ENCODE measurements around the gene NSUN6.
"Not testable (repeated sequence)": the region's sequence is repeated elsewhere in the genome, so short reads cannot be mapped to it uniquely, and the experiment has no call there.

The NSUN6 gene

DNA sequence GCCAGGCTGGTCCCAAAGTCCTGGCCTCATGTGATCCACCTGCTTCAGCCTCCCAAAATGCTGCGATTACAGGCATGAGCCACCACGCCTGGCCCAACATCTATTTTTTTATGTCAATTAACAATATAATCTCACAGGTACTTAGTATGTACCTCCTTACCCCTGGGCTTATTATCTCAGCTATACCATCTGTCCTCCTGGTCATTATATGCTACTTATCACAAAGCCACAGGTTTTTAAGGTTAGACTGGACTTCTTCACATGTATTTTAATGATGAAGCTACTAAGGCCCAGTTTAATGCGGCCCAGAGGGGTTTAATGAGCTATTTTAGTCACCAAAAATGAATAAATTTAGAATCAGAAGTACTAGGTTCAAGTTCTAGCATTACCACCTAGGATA lies 3.4 kb downstream of the NSUN6 start:
- Mint-ChIP-seq H3K4me1 (ENCODE audit: low read depth) (peaks cover 28% of the 10 kb centered on the region), H3K9me3 (no peaks in the 10 kb centered on the region), H3K36me3 (ENCODE audit: low read depth) (peaks cover 16% of the 10 kb centered on the region), H3K27me3 (no peaks in the 10 kb centered on the region), H3K27ac (no peak overlapping the region), H3K4me3 (no peak overlapping the region)
- intact Hi-C loops (cut with micrococcal nuclease): no loop called here

- H3K4me3 Mint-ChIP-seq: no peak overlapping the region
- H3K36me3 Mint-ChIP-seq (ENCODE audit: low read depth): peaks cover 16% of the 10 kb centered on the region
- no peaks in the 10 kb centered on the region for H3K27me3 Mint-ChIP-seq
- intact Hi-C loops (cut with micrococcal nuclease): no loop called here
- no peaks in the 10 kb centered on the region for H3K9me3 Mint-ChIP-seq
- H3K27ac Mint-ChIP-seq: no peak overlapping the region
- H3K4me1 Mint-ChIP-seq (ENCODE audit: low read depth): peaks cover 24% of the 10 kb centered on the region
Observed at GRCh38 chr10:18647151-18647550, 4.2 kb downstream of the NSUN6 start.

DNA sequence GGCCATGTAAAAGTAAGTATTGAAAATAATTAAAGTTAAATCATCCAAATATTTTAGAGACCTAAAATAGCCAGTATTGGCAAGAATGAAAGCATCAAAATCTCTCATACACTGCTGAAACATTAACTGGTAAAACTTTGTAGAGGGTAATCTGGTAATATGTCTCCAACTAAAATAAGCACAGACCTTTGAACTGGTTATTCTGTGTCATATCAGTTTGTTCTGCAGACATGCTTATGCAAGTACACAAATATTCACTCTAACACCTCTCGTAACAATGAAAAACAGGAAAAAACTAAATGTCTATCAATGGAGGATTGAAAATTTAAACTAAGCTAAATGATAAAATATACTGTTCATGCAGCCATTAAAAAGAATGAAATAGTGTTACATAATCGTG lies 11.7 kb downstream of the NSUN6 start:
- H3K27me3 Mint-ChIP-seq; H3K4me1 Mint-ChIP-seq (ENCODE audit: low read depth); H3K27ac Mint-ChIP-seq; H3K9me3 Mint-ChIP-seq; H3K4me3 Mint-ChIP-seq; intact Hi-C loops (cut with micrococcal nuclease): not testable (repeated sequence)
- H3K36me3 Mint-ChIP-seq (ENCODE audit: low read depth): peaks cover 30% of the 10 kb centered on the region

- peaks cover 23% of the 10 kb centered on the region for H3K36me3 Mint-ChIP-seq (ENCODE audit: low read depth)
- not testable (repeated sequence) for H3K9me3 Mint-ChIP-seq
Observed at GRCh38 chr10:18637400-18637799, 14.0 kb downstream of the NSUN6 start.

GRCh38 chr10:18635995-18636394 lies 15.4 kb downstream of the NSUN6 start:
- Mint-ChIP-seq H3K36me3 (ENCODE audit: low read depth) (peaks cover 12% of the 10 kb centered on the region), H3K27me3 (no peaks in the 10 kb centered on the region), H3K4me1 (ENCODE audit: low read depth) (no peaks in the 10 kb centered on the region), H3K4me3 (no peak overlapping the region), H3K9me3 (no peaks in the 10 kb centered on the region), H3K27ac (no peak overlapping the region)
- intact Hi-C loops (cut with micrococcal nuclease): no loop called here

More at GRCh38 chr10:18637400-18637799, 14.0 kb downstream of the NSUN6 start:
- H3K4me3 Mint-ChIP-seq; H3K27me3 Mint-ChIP-seq; intact Hi-C loops (cut with micrococcal nuclease); H3K4me1 Mint-ChIP-seq (ENCODE audit: low read depth); H3K27ac Mint-ChIP-seq: not testable (repeated sequence)

GRCh38 chr10:18632500-18632899 lies 18.9 kb downstream of the NSUN6 start:
- intact Hi-C loops (cut with micrococcal nuclease); H3K4me1 Mint-ChIP-seq (ENCODE audit: low read depth); H3K4me3 Mint-ChIP-seq; H3K27ac Mint-ChIP-seq; H3K9me3 Mint-ChIP-seq; H3K27me3 Mint-ChIP-seq; H3K36me3 Mint-ChIP-seq (ENCODE audit: low read depth): not testable (repeated sequence)

- H3K36me3 Mint-ChIP-seq (ENCODE audit: low read depth); intact Hi-C loops (cut with micrococcal nuclease); H3K27me3 Mint-ChIP-seq; H3K4me1 Mint-ChIP-seq (ENCODE audit: low read depth); H3K9me3 Mint-ChIP-seq: not testable (repeated sequence)
- Mint-ChIP-seq H3K27ac (peak overlapping the region; percentile 80), H3K4me3 (peak overlapping the region; percentile 83)
Observed at GRCh38 chr10:18627452-18628018, 23.9 kb downstream of the NSUN6 start.

DNA sequence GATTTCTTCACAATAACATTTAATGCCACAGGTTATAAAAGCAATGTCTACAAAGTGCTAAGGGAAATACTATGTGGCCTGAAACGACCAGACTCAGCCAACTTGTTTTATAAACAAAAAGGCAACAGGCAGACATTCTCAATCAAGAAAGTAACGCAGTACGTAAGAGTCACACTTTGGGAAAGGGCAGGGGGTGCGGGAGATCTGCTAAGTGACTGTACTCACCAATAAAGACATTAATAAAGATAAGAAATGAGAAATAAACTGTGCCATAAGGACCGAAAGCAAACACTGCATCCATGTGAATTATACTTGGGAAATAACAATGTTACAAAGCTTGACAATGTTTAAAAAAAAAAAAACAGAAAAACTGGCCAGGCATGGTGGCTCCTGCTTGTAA lies 25.5 kb downstream of the NSUN6 start:
- Mint-ChIP-seq H3K27me3 (no peaks in the 10 kb centered on the region), H3K4me1 (ENCODE audit: low read depth) (peaks cover 9% of the 10 kb centered on the region), H3K27ac (no peak overlapping the region), H3K4me3 (no peak overlapping the region), H3K36me3 (ENCODE audit: low read depth) (peaks cover 15% of the 10 kb centered on the region), H3K9me3 (no peaks in the 10 kb centered on the region)
- intact Hi-C loops (cut with micrococcal nuclease): no loop called here

- not testable (repeated sequence) for H3K27ac Mint-ChIP-seq; H3K9me3 Mint-ChIP-seq; H3K27me3 Mint-ChIP-seq; H3K4me3 Mint-ChIP-seq; H3K4me1 Mint-ChIP-seq (ENCODE audit: low read depth)
- H3K36me3 Mint-ChIP-seq (ENCODE audit: low read depth): peaks cover 17% of the 10 kb centered on the region
- intact Hi-C loops (cut with micrococcal nuclease): loop anchor here (5.0 kb wide), 1 partner anchor 34 kb away; the partner anchor contains the start of gene ARL5B
Observed at GRCh38 chr10:18623671-18624070, 27.7 kb downstream of the NSUN6 start.

GRCh38 chr10:18620856-18621255 lies 30.5 kb downstream of the NSUN6 start:
- H3K9me3 Mint-ChIP-seq: no peaks in the 10 kb centered on the region
- H3K4me3 Mint-ChIP-seq: no peak overlapping the region
- no peaks in the 10 kb centered on the region for H3K27me3 Mint-ChIP-seq
- H3K4me1 Mint-ChIP-seq (ENCODE audit: low read depth): peaks cover 5% of the 10 kb centered on the region
- no peak overlapping the region for H3K27ac Mint-ChIP-seq
- intact Hi-C loops (cut with micrococcal nuclease): loop anchor here (5.0 kb wide), 1 partner anchor 36 kb away; the partner anchor contains the start of gene ARL5B
- peaks cover 19% of the 10 kb centered on the region for H3K36me3 Mint-ChIP-seq (ENCODE audit: low read depth)

DNA sequence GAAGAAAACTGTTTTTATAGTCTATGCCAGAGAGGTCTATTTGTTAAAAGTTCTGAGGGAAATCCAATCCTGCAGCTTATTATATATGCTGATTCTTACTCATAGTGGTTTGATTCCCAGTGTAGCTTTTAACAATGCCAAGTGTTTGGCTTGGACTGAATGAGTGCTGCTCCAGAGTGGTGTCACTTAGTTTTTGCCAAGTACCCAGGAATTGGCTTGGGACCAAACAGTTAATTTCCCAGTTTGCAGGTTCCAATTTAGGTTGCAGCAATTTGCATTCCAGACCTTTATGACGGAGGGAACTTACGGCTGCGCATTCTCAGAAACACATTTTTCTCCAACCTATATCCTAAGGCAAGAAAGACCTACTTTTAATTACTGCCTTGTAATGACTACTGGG lies 32.4 kb downstream of the NSUN6 start:
- peaks cover 29% of the 10 kb centered on the region for H3K36me3 Mint-ChIP-seq (ENCODE audit: low read depth)
- no peaks in the 10 kb centered on the region for H3K27me3 Mint-ChIP-seq
- no peak overlapping the region for H3K4me3 Mint-ChIP-seq
- no peaks in the 10 kb centered on the region for H3K9me3 Mint-ChIP-seq
- H3K4me1 Mint-ChIP-seq (ENCODE audit: low read depth): peaks cover 4% of the 10 kb centered on the region
- intact Hi-C loops (cut with micrococcal nuclease): no loop called here
- H3K27ac Mint-ChIP-seq: no peak overlapping the region

- no peaks in the 10 kb centered on the region for H3K9me3 Mint-ChIP-seq
- H3K4me1 Mint-ChIP-seq (ENCODE audit: low read depth): no peaks in the 10 kb centered on the region
- H3K4me3 Mint-ChIP-seq: no peak overlapping the region
- H3K27me3 Mint-ChIP-seq: no peaks in the 10 kb centered on the region
- H3K36me3 Mint-ChIP-seq (ENCODE audit: low read depth): peaks cover 33% of the 10 kb centered on the region
- H3K27ac Mint-ChIP-seq: no peak overlapping the region
- intact Hi-C loops (cut with micrococcal nuclease): no loop called here
Observed at GRCh38 chr10:18616337-18616736, 35.0 kb downstream of the NSUN6 start.

- no peak overlapping the region for H3K4me3 Mint-ChIP-seq
- H3K4me1 Mint-ChIP-seq (ENCODE audit: low read depth): no peaks in the 10 kb centered on the region
- peaks cover 33% of the 10 kb centered on the region for H3K36me3 Mint-ChIP-seq (ENCODE audit: low read depth)
- H3K9me3 Mint-ChIP-seq: no peaks in the 10 kb centered on the region
- no peak overlapping the region for H3K27ac Mint-ChIP-seq
- H3K27me3 Mint-ChIP-seq: no peaks in the 10 kb centered on the region
- intact Hi-C loops (cut with micrococcal nuclease): no loop called here
Observed at GRCh38 chr10:18615618-18616017, 35.8 kb downstream of the NSUN6 start.

DNA sequence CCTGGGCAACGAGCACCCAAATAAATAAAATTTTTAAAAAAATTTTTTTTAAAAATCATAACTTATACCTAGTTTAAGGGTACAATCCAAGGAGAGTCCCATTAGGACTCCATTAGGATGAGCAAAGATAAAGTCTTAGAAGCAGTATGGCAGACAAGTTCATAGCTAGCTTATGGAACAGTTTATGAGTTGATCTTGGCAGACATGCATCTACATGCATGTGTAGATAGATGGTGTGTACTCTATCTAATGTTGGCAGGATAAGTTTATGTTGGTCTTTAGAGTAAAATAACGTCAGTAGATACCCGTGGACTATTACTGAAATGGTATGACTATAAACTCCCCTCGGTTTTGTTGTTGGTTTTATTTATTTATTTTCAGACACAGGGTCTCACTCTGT lies 40.2 kb downstream of the NSUN6 start:
- no peak overlapping the region for H3K4me3 Mint-ChIP-seq
- H3K9me3 Mint-ChIP-seq: no peaks in the 10 kb centered on the region
- no peaks in the 10 kb centered on the region for H3K4me1 Mint-ChIP-seq (ENCODE audit: low read depth)
- no peaks in the 10 kb centered on the region for H3K27me3 Mint-ChIP-seq
- peaks cover 40% of the 10 kb centered on the region for H3K36me3 Mint-ChIP-seq (ENCODE audit: low read depth)
- intact Hi-C loops (cut with micrococcal nuclease): no loop called here
- H3K27ac Mint-ChIP-seq: no peak overlapping the region

DNA sequence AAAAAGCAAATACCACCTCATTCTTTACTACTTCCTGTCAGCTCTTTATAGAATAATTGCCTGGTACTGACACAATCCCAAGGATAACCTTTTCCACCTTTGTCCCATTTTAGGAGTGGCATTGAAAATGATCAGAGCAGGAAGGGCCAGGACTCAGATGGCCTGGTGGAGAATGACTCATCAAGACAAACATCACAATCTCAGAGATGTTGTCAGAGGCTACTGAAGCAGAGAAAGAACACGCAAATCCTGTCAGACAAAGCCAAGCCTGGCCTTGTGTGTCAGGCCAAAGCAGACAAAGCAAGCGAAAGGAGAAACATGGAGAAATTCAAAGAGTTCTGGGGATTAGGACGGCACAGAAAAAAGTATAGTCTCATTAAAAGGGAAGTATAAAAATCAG lies 40.9 kb downstream of the NSUN6 start:
- Mint-ChIP-seq H3K27ac (no peak overlapping the region), H3K4me1 (ENCODE audit: low read depth) (no peaks in the 10 kb centered on the region)
- intact Hi-C loops (cut with micrococcal nuclease): no loop called here

More for the DNA sequence above, 40.9 kb downstream of the NSUN6 start:
- H3K9me3 Mint-ChIP-seq: no peaks in the 10 kb centered on the region
- H3K27me3 Mint-ChIP-seq: no peaks in the 10 kb centered on the region
- H3K36me3 Mint-ChIP-seq (ENCODE audit: low read depth): peaks cover 39% of the 10 kb centered on the region
- H3K4me3 Mint-ChIP-seq: no peak overlapping the region
